GM18517 (cell line): ENCODE results near the gene SSH2.

Experiments
- ATAC-seq: cut with Tn5 transposase; IDR thresholded peaks from one replicate; pipeline ENCODE4 v1.9.1; 2021; ENCODE audit warnings: mild to moderate bottlenecking, moderate library complexity; ENCODE audit not compliant: unreplicated experiment

SSH2 gene

GRCh38 chr17:29615048-29615385 is 315.0 kb downstream of the SSH2 start:
- ATAC-seq: no peak

GRCh38 chr17:29614349-29615047 is 315.5 kb downstream of the SSH2 start:
- ATAC-seq: no peak

DNA sequence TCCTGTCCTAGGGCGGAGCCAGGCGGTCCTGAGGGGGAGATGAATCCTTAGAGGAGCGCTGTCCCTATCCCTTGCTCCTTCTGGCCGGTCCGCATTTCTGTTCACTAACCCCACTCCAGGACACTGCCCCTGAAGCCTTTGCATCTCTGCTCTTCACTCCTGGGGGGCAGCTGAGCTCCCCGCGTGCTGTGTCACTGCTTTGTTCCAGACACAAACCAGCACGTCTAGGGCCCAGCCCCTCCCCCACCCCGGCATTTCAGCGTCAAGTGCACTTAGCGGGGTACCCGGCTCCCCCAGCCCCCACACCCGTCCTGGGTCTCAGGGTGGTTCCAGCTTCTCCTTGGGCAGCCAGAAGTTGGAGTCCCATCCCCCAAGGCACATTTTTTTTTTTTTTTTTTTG is 316.2 kb downstream of the SSH2 start:
- no peak for ATAC-seq

DNA sequence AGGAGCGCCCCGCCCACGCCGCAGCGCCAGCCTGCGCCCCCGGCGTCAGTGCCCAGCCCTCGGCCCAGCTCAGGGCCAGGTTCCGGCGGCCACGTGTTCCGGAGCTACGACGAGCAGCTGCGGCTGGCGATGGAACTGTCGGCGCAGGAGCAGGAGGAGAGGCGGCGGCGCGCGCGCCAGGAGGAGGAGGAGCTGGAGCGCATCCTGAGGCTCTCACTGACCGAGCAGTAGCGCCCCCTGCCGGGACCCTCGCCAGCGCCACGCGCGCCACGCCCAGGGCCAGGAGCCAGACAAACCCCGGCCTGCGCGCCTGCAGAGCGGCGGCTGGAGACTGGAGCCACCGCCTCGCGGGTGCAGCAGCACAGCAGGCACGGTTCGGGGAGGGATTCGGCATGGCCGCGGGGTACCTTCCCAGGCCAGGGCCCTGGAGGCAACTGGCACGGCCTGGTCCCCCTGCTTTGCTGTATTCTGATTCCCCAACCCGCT is 316.6 kb downstream of the SSH2 start:
- no peak for ATAC-seq

DNA sequence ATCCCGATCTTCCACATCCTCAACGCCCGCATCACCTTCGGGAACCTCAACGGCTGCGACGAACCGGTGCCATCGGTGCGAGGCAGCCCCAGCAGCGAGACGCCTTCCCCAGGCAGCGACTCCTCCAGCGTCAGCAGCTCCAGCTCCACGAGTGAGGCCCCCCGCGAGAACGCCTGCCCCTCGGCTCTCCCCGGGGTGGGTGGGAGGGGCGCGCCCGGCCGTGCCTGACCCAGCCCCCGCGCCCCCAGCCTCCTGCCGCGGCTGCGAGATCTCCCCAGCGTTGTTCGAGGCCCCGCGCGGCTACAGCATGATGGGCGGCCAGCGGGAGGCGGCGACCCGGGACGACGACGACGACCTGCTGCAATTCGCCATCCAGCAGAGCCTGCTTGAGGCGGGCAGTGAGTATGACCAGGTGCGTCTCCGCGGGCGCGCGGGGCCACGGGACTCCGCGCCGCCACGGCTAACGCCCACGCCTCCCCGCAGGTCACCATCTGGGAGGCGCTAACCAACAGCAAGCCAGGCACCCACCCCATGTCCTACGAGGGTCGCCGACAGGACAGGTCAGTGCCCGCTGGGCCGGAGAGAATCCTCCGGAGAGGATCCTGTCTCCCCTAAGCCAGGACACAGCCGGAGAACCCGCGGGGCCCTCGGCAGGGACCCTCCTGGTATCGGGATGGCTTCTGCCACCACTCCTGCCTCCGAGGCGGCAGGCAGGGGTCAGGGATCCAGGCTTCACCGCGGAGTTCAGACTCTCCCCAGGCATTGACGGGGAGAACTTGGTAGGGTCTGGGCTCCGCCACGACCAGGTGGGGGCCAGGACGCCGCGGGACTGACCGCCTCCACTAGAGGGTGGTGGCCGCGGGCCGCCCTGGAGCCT is 317.4 kb downstream of the SSH2 start:
- no peak for ATAC-seq

- ATAC-seq: no peak
Observed at GRCh38 chr17:29612094-29612403, 318.0 kb downstream of the SSH2 start.

- no peak for ATAC-seq
Observed at GRCh38 chr17:29611351-29612093, 318.5 kb downstream of the SSH2 start.

DNA sequence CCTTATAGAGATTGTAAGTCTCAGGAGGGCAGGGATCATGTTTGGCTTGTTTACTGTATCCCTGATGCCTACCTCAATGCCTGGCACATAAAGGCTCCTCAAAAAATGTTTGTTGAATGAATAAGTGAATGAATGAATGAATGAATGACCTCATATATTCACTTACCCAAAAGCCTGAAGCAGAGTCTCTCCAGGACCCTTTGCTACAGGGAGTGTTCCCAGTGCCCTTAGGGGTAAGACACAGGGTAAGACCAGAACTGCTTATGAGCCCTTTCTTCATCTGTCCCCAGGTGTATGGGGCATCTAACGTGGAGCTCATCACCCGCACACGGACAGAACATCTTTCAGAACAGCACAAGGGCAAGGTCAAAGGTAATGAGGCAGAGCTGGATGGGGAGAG is 319.6 kb downstream of the SSH2 start:
- ATAC-seq: no peak

- ATAC-seq: no peak
Observed at GRCh38 chr17:29608986-29609385, 321.0 kb downstream of the SSH2 start.

- no peak for ATAC-seq
Observed at GRCh38 chr17:29607557-29608195, 322.4 kb downstream of the SSH2 start.

DNA sequence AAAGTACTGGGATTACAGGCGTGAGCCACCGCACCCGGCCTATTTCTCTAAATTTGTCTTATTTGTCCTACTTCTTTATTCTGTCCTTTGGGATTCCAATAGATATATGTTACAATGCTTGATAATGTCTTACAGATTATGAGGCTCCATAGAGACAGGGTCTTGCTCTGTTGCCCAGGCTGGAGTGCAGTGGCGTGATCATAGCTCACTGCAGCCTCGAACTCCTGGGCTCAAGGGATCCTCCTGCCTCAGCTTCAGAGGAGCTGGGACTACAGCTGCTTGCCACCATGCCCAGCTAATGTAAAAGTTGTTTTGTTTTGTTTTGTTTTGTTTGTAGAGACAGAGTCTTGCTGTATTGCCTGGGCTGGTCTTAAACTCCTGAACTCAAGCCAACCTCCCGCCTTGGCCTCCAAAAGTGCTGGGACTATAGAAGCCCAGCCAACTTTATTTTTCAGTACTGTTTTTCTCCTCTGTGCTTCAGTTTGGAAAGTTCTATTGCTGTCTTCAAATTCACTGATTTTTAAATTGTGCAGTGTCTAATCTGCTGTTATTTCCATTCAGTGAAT is 326.8 kb downstream of the SSH2 start:
- ATAC-seq: no peak

DNA sequence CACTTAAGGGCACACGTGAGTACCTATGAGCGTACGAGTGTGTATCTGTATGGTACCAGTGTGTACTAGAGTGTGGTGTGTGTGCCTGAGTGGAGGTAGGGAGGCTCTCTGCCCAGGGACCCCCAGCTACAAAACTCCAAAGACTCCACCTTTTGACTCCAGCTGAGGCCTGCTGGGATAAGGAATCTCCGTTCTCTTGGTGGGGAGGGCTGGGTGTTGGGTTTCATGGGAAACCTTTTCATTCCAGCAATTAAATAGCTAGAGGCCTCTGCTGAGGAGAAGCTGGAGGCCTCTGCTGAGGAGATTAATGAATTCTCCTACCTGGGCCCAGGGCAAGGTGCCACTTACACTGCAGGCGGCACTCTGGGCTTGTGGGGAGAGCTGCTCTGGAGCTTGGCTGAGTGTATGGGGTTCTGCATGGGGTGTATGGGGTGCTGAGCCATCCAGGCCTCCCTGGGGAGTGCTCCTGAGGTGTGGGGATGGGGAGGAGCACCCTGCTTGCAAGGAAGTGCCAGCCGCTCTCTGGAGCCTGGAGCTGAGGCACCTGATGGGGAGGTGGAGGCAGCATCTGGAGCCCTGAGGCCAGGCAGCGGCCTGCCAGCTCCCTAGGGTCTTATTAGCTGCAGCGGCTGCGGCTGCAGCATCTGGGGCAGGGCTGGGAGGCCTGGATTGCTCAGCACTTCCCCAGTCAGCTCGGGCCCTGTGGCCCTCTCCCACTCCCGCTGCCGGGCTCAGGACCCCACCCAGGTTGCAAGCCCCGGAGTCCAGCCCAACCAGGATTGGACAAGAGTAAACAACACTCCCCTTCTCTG is 332.5 kb downstream of the SSH2 start:
- no peak for ATAC-seq

DNA sequence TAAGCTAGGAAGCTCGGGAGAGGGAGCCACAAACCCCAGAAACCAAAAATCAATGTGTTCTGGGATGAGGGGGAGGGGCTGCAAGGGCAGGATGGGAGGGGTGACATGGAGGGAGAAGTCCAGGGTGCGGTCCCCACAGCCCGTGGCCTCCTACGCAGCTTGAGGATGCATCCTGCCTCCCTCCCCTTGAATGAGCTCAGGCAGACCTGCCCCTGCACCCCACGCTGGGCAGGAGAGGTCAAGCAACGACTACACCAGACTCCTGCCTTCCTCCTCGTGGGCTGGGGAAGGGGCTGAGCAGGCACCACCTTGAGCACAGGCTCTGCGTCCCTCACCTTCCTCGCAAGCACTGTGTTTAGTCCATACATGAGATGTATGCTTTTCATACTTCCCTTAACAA is 333.2 kb downstream of the SSH2 start:
- ATAC-seq: no peak

DNA sequence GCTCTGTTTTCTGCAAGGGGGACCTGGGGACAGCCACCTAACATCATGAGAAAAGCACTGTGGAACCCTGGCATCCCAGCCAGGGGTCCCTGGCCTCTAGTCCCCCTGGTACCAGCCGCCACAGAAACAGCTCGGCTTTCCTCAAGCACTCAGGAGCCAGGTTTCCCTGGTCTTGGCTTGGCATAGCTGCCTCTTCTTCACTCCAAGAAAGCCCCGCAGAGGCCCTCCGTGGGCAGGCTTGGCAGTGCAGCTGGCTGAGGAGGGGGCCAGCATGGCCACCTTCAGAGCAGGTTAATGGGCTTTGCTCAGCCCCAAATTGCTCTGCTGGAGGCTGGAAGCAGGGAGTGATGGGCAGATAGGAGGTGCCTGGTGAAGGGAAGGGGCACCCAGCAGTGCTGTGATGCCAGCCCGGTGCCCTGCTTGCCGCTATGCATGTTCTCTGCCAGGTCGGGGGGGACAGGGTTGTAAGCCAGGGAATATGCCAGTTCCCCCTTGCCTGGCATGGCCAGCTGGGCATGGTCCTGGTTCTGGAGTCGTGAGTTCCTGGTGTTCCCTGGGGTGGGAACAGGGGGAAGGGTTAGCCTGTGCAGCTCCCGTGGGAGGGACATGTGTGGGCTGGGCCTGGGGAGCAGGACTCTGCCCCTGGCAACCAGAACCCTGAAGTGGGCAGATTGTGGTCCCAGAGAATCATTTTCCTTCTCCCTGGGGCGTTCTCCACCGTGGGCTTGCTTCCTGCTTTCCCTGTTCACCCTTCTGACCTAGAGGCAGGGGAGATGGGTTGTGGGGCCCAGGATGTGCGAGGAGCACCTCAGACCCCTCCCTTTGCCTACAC is 333.9 kb downstream of the SSH2 start:
- no peak for ATAC-seq

- ATAC-seq: no peak
Observed at GRCh38 chr17:29595107-29595942, 334.7 kb downstream of the SSH2 start.

- no peak for ATAC-seq
Observed at GRCh38 chr17:29594519-29595090, 335.4 kb downstream of the SSH2 start.

DNA sequence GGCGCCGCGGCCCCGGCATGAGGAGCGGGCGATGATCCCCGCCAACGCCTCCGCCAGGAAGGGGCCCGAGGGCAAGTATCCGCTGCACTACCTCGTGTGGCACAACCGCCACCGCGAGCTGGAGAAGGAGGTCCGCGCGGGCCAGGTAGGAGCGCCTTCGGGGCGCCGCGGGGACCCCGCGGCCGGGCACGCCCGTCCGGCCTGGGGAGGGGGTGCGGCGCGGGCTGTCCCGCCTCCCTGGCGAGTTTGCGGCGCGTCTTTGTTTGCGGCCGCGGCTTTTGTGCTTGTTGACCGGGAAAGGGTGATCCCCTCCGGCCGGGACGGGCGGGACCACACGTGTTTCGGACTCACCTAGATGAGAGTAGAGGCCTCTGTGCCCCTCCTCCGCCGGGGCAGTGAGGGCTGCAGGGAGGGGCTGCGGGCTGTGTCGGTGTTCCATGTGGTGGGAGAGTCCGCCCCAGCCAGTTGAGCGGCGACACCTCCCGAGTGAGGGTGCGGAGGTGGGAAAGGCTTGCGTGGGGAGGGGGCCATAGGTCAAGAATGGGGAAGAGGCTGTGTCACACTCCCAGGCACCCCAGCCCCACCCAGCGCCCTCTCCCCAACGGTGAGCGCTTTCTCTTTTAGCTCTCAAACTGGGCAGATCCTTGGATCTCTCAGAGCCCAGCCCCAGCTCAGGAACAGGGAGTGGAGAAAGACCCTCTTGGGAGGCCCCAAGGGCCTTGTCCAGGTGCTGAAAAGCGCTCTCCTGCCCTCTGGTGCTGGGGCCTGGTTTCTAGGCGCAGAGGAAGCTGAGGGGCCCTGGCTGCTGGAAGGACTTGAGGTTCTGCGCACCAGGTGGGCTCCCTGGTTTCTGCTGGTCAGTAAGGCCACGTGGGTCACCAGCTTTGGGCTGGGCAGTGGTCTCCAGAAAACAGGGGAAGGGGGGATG is 336.2 kb downstream of the SSH2 start:
- ATAC-seq: no peak
